ENCODE results near the gene NOL9. TPM values are rescaled to one million over a fixed set of nuclear protein-coding genes. Genes with fewer than 3 reads are reported as not detected.
"Not testable (repeated sequence)": the region's sequence is repeated elsewhere in the genome, so short reads cannot be mapped to it uniquely, and the experiment has no call there.

The NOL9 gene
- total RNA-seq, 4 donors from 2014 or later, result 20.1 to 41.6 (median 23.6) TPM

GRCh38 chr1:6572653-6573383, 18.5 kb upstream of the NOL9 start:
- Histone ChIP-seq H3K9me3 (no peaks in the 10 kb centered on the region), H3K4me1 (no peaks in the 10 kb centered on the region), H3K27me3 (no peaks in the 10 kb centered on the region), H3K36me3 (no peaks in the 10 kb centered on the region), H3K4me3 (replicated peaks in 1 of 3) (no peak overlapping the region), H3K27ac (no peak overlapping the region)
- 72 to 75% methylated on average over 12 of the region's 12 CpGs for WGBS, 2 donors
- DNase-seq, result no peak
- intact Hi-C loops (cut with DNase I), result no loop called here
- TF ChIP-seq POLR2A (IDR thresholded peaks at IDR 0.05), result no peak
- TF ChIP-seq, protein P1, sequence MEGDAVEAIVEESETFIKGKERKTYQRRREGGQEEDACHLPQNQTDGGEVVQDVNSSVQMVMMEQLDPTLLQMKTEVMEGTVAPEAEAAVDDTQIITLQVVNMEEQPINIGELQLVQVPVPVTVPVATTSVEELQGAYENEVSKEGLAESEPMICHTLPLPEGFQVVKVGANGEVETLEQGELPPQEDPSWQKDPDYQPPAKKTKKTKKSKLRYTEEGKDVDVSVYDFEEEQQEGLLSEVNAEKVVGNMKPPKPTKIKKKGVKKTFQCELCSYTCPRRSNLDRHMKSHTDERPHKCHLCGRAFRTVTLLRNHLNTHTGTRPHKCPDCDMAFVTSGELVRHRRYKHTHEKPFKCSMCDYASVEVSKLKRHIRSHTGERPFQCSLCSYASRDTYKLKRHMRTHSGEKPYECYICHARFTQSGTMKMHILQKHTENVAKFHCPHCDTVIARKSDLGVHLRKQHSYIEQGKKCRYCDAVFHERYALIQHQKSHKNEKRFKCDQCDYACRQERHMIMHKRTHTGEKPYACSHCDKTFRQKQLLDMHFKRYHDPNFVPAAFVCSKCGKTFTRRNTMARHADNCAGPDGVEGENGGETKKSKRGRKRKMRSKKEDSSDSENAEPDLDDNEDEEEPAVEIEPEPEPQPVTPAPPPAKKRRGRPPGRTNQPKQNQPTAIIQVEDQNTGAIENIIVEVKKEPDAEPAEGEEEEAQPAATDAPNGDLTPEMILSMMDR (IDR thresholded peaks at IDR 0.05), result no peak

DNA sequence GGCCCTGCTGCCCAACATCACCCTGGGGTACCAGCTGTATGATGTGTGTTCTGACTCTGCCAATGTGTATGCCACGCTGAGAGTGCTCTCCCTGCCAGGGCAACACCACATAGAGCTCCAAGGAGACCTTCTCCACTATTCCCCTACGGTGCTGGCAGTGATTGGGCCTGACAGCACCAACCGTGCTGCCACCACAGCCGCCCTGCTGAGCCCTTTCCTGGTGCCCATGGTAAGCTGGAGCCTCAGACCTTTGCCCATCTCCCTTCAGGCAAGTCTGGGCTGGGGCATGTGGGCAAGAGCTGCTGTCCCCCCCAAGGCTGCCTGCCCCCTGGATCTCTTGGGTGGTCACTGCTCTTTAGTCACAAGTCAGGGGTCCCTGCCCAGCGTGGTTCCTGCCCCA, 16.7 kb upstream of the NOL9 start:
- intact Hi-C loops (cut with DNase I), result no loop called here
- 52 to 68% methylated on average over 3 to 4 of the region's 5 CpGs for WGBS, 2 donors
- Histone ChIP-seq H3K4me3 (replicated peaks in 1 of 3) (no peak overlapping the region), H3K27me3 (no peaks in the 10 kb centered on the region), H3K36me3 (no peaks in the 10 kb centered on the region), H3K27ac (no peak overlapping the region), H3K4me1 (no peaks in the 10 kb centered on the region), H3K9me3 (no peaks in the 10 kb centered on the region)
- TF ChIP-seq, protein P1 (IDR thresholded peaks at IDR 0.05), result no peak
- DNase-seq, result no peak

- no peaks in the 10 kb centered on the region for H3K27me3 ChIP-seq
- TF ChIP-seq, protein P1 (IDR thresholded peaks at IDR 0.05), result no peak
- TF ChIP-seq POLR2A (IDR thresholded peaks at IDR 0.05), result no peak
- WGBS, 2 donors, result 64 to 73% methylated on average over 3 of the region's 3 CpGs
- no peaks in the 10 kb centered on the region for H3K9me3 ChIP-seq
- DNase-seq, result no peak
- no peaks in the 10 kb centered on the region for H3K4me1 ChIP-seq
- no peak overlapping the region for H3K27ac ChIP-seq
- intact Hi-C loops (cut with DNase I), result no loop called here
- H3K36me3 ChIP-seq, result no peaks in the 10 kb centered on the region
- H3K4me3 ChIP-seq (replicated peaks in 1 of 3), result no peak overlapping the region
Observed at GRCh38 chr1:6570100-6570499, 15.8 kb upstream of the NOL9 start.

DNA sequence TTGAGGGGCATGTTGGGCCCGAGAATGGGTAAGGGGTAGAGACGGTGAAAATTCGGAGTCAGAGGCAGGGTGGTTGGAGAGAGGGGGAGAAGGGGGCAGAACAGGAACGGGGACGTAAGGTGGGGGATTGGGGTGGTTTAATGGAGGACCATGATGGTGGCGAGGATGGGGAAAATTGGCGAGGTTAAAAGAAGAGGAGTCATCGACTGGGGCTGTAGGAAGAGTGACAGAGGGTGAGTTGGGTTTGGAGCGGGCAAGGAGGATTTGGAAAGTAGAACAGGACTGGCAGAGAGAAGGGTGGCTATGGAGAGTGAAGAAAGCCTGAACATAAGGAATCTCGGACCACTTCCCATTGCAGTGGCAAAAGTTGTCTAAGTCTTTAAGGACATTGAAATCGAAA, 14.7 kb upstream of the NOL9 start:
- no peak for TF ChIP-seq POLR2A (IDR thresholded peaks at IDR 0.05)
- TF ChIP-seq, protein P1 (IDR thresholded peaks at IDR 0.05), result no peak
- Histone ChIP-seq H3K27ac (no peak overlapping the region), H3K9me3 (no peaks in the 10 kb centered on the region), H3K27me3 (no peaks in the 10 kb centered on the region), H3K4me3 (replicated peaks in 1 of 3) (no peak overlapping the region), H3K4me1 (no peaks in the 10 kb centered on the region), H3K36me3 (no peaks in the 10 kb centered on the region)
- no peak for DNase-seq
- intact Hi-C loops (cut with DNase I), result no loop called here
- WGBS, 2 donors, result 89 to 91% methylated on average over 11 of the region's 11 CpGs

GRCh38 chr1:6560267-6560666, 6.0 kb upstream of the NOL9 start:
- Histone ChIP-seq H3K4me1 (no peaks in the 10 kb centered on the region), H3K27me3 (no peaks in the 10 kb centered on the region), H3K9me3 (no peaks in the 10 kb centered on the region), H3K27ac (no peak overlapping the region), H3K4me3 (replicated peaks in 1 of 3) (no peak overlapping the region), H3K36me3 (no peaks in the 10 kb centered on the region)
- no peak for DNase-seq
- WGBS, 2 donors, result 85 to 86% methylated on average over 9 of the region's 9 CpGs
- TF ChIP-seq, protein P1 (IDR thresholded peaks at IDR 0.05), result no peak
- TF ChIP-seq POLR2A (IDR thresholded peaks at IDR 0.05), result no peak
- intact Hi-C loops (cut with DNase I), result no loop called here

GRCh38 chr1:6559161-6559560, 4.8 kb upstream of the NOL9 start:
- H3K4me1 ChIP-seq; DNase-seq; intact Hi-C loops (cut with DNase I); H3K9me3 ChIP-seq; H3K36me3 ChIP-seq; H3K4me3 ChIP-seq (replicated peaks in 1 of 3); H3K27ac ChIP-seq; H3K27me3 ChIP-seq: not testable (repeated sequence)
- WGBS, 2 donors, result 89 to 94% methylated on average over 11 of the region's 11 CpGs
